ENCODE measurements around the gene SSC4D. TPM values are rescaled to one million over a fixed set of nuclear protein-coding genes. Genes with fewer than 3 reads are reported as not detected.
A peak's percentile ranks its signal among the peaks of the same experiment; 100 is the strongest.
"Not testable (repeated sequence)": the region's sequence is repeated elsewhere in the genome, so short reads cannot be mapped to it uniquely, and the experiment has no call there.

The SSC4D gene
- total RNA-seq, 2 experiments from 2014 or later: 0.67 to 0.68 TPM

- no peak for DNase-seq
- TF ChIP-seq CTCF (IDR thresholded peaks at IDR 0.05): no peak
- no peak for ATAC-seq
- peaks cover 5% of the 10 kb centered on the region for H3K27me3 Mint-ChIP-seq
- peaks cover 8% of the 10 kb centered on the region for H3K4me1 Mint-ChIP-seq (ENCODE audit: low read depth)
- H3K36me3 Mint-ChIP-seq (ENCODE audit: low read depth): no peaks in the 10 kb centered on the region
- ChIA-PET POLR2A (interaction anchor here (2.7 kb wide), 1 partner anchor 10 kb away, joined by 11 read pairs; the partner anchor contains the start of gene YWHAG), CTCF (interaction anchor here (1.2 kb wide), 1 partner anchor 10 kb away, joined by 3 read pairs; the partner anchor contains the start of gene YWHAG)
- intact Hi-C loops (cut with micrococcal nuclease): no loop called here
- no peaks in the 10 kb centered on the region for H3K9me3 Mint-ChIP-seq
- H3K27ac Mint-ChIP-seq: no peak overlapping the region
- no peak overlapping the region for H3K4me3 Mint-ChIP-seq
Measured at GRCh38 chr7:76369018-76369417, 40.5 kb downstream of the SSC4D start.

- Mint-ChIP-seq H3K4me1 (ENCODE audit: low read depth) (peaks cover 11% of the 10 kb centered on the region), H3K4me3 (no peak overlapping the region), H3K36me3 (ENCODE audit: low read depth) (no peaks in the 10 kb centered on the region), H3K27me3 (peaks cover 4% of the 10 kb centered on the region), H3K9me3 (no peaks in the 10 kb centered on the region), H3K27ac (no peak overlapping the region)
- ATAC-seq (no peak), DNase-seq (no peak)
- CTCF ChIA-PET: no interaction called here
- POLR2A ChIA-PET: interaction anchor here (2.7 kb wide), 1 partner anchor 9 kb away, joined by 11 read pairs; the partner anchor contains the start of gene YWHAG
- intact Hi-C loops (cut with micrococcal nuclease): no loop called here
- TF ChIP-seq CTCF (IDR thresholded peaks at IDR 0.05): no peak
Measured at GRCh38 chr7:76368190-76368589, 41.3 kb downstream of the SSC4D start.

- POLR2A ChIA-PET: interaction anchor here (0.8 to 1.2 kb wide), 2 partner anchors 12 to 60 kb away, joined by 3 to 5 read pairs; no protein-coding TSS in a partner anchor
- no peak for DNase-seq
- CTCF ChIA-PET: interaction anchor here (1.0 to 1.4 kb wide), 3 partner anchors 11 to 14 kb away, joined by 3 to 4 read pairs (median 4); no protein-coding TSS in a partner anchor
Measured at GRCh38 chr7:76364198-76364584, 45.3 kb downstream of the SSC4D start.

GRCh38 chr7:76363754-76364153, 45.7 kb downstream of the SSC4D start:
- ChIA-PET CTCF (interaction anchor here (1.1 to 1.4 kb wide), 2 partner anchors 11 to 12 kb away, joined by 3 to 4 read pairs; no protein-coding TSS in a partner anchor), POLR2A (interaction anchor here (0.8 kb wide), 1 partner anchor 60 kb away, joined by 3 read pairs; no protein-coding TSS in a partner anchor)
- ATAC-seq; intact Hi-C loops (cut with micrococcal nuclease); H3K9me3 Mint-ChIP-seq; H3K27me3 Mint-ChIP-seq; H3K27ac Mint-ChIP-seq; H3K36me3 Mint-ChIP-seq (ENCODE audit: low read depth); DNase-seq: not testable (repeated sequence)
- Mint-ChIP-seq H3K4me3 (peak overlapping the region; percentile 26), H3K4me1 (ENCODE audit: low read depth) (peaks cover 15% of the 10 kb centered on the region)

More at GRCh38 chr7:76364198-76364584, 45.3 kb downstream of the SSC4D start:
- no peak for TF ChIP-seq CTCF (IDR thresholded peaks at IDR 0.05)
- no peaks in the 10 kb centered on the region for H3K27me3 Mint-ChIP-seq
- no peak for ATAC-seq
- H3K9me3 Mint-ChIP-seq: no peaks in the 10 kb centered on the region
- no peaks in the 10 kb centered on the region for H3K36me3 Mint-ChIP-seq (ENCODE audit: low read depth)
- peaks cover 15% of the 10 kb centered on the region for H3K4me1 Mint-ChIP-seq (ENCODE audit: low read depth)
- peak overlapping the region; percentile 26 for H3K4me3 Mint-ChIP-seq
- intact Hi-C loops (cut with micrococcal nuclease): no loop called here
- H3K27ac Mint-ChIP-seq: peak overlapping the region; percentile 47

GRCh38 chr7:76359978-76360638, 49.4 kb downstream of the SSC4D start:
- Mint-ChIP-seq H3K4me3 (peak overlapping the region; percentile 96), H3K27ac (peak overlapping the region; percentile 97), H3K36me3 (ENCODE audit: low read depth) (peaks cover 28% of the 10 kb centered on the region), H3K9me3 (no peaks in the 10 kb centered on the region), H3K27me3 (no peaks in the 10 kb centered on the region), H3K4me1 (ENCODE audit: low read depth) (peaks cover 36% of the 10 kb centered on the region)
- no peak for TF ChIP-seq CTCF (IDR thresholded peaks at IDR 0.05)
- no peak for DNase-seq
- ChIA-PET CTCF (interaction anchor here (1.1 to 1.6 kb wide), 8 partner anchors 25 to 98 kb away, joined by 3 to 6 read pairs (median 4); no protein-coding TSS in a partner anchor), POLR2A (interaction anchor here (0.9 to 2.1 kb wide), 3 partner anchors 8 to 33 kb away, joined by 4 to 11 read pairs (median 6); no protein-coding TSS in a partner anchor)
- intact Hi-C loops (cut with micrococcal nuclease): no loop called here
- ATAC-seq: no peak
